ENCODE data around the gene KDM4C. TPM values are rescaled to one million over a fixed set of nuclear protein-coding genes. Genes with fewer than 3 reads are reported as not detected.

Gene KDM4C
- total RNA-seq, 1 experiment from 2014 or later: 4.8 TPM

GRCh38 chr9:7123743-7124142 lies 366.0 kb downstream of the KDM4C start:
- Histone ChIP-seq H3K27me3 (replicated peaks; ENCODE audit: insufficient read depth, low read depth, low read length, poor library complexity) (no peaks in the 10 kb centered on the region), H3K9me3 (ENCODE audit: low read depth, low read length, poor library complexity, severe bottlenecking) (no peaks in the 10 kb centered on the region), H3K36me3 (ENCODE audit: insufficient read depth, low read length, poor library complexity, severe bottlenecking) (no peaks in the 10 kb centered on the region), H3K4me3 (ENCODE audit: low read depth, low read length, poor library complexity, severe bottlenecking) (no peak overlapping the region), H3K4me1 (ENCODE audit: insufficient read depth, low read length, poor library complexity, severe bottlenecking) (no peaks in the 10 kb centered on the region), H3K27ac (ENCODE audit: low read depth, low read length, poor library complexity, severe bottlenecking) (no peak overlapping the region)
- no TSS peak for BruUV-seq (replicated peaks)
- CTCF ChIA-PET: no interaction called here
- no peak for DNase-seq (ENCODE audit: low spot score)
- POLR2A ChIA-PET (ENCODE audit: low non-redundant PET): no interaction called here
- intact Hi-C loops (cut with micrococcal nuclease; ENCODE audit: unreplicated experiment): no loop called here
- no peak for TF ChIP-seq CTCF (conservative IDR thresholded peaks at IDR 0.05; ENCODE audit: low read depth, low read length)

GRCh38 chr9:7125231-7125630 lies 367.5 kb downstream of the KDM4C start:
- Histone ChIP-seq H3K4me1 (ENCODE audit: insufficient read depth, low read length, poor library complexity, severe bottlenecking) (no peaks in the 10 kb centered on the region), H3K4me3 (ENCODE audit: low read depth, low read length, poor library complexity, severe bottlenecking) (no peak overlapping the region), H3K27ac (ENCODE audit: low read depth, low read length, poor library complexity, severe bottlenecking) (no peak overlapping the region), H3K36me3 (ENCODE audit: insufficient read depth, low read length, poor library complexity, severe bottlenecking) (no peaks in the 10 kb centered on the region), H3K9me3 (ENCODE audit: low read depth, low read length, poor library complexity, severe bottlenecking) (no peaks in the 10 kb centered on the region), H3K27me3 (replicated peaks; ENCODE audit: insufficient read depth, low read depth, low read length, poor library complexity) (no peaks in the 10 kb centered on the region)
- no peak for DNase-seq (ENCODE audit: low spot score)
- intact Hi-C loops (cut with micrococcal nuclease; ENCODE audit: unreplicated experiment): no loop called here
- no peak for TF ChIP-seq CTCF (conservative IDR thresholded peaks at IDR 0.05; ENCODE audit: low read depth, low read length)
- TF ChIP-seq EZH2 (IDR thresholded peaks at IDR 0.05; ENCODE audit: borderline replicate concordance, low read depth, low read length, poor library complexity, severe bottlenecking): no peak
- ChIA-PET CTCF (no interaction called here), POLR2A (ENCODE audit: low non-redundant PET) (no interaction called here)
- BruUV-seq (replicated peaks): no TSS peak

- no peak for DNase-seq (ENCODE audit: low spot score)
- TF ChIP-seq CTCF (conservative IDR thresholded peaks at IDR 0.05; ENCODE audit: low read depth, low read length): no peak
- TF ChIP-seq EZH2 (IDR thresholded peaks at IDR 0.05; ENCODE audit: borderline replicate concordance, low read depth, low read length, poor library complexity, severe bottlenecking): no peak
- no peaks in the 10 kb centered on the region for H3K4me1 ChIP-seq (ENCODE audit: insufficient read depth, low read length, poor library complexity, severe bottlenecking)
- no TSS peak for BruUV-seq (replicated peaks)
- no peaks in the 10 kb centered on the region for H3K9me3 ChIP-seq (ENCODE audit: low read depth, low read length, poor library complexity, severe bottlenecking)
- ChIA-PET CTCF (no interaction called here), POLR2A (ENCODE audit: low non-redundant PET) (no interaction called here)
- H3K27ac ChIP-seq (ENCODE audit: low read depth, low read length, poor library complexity, severe bottlenecking): no peak overlapping the region
- no peaks in the 10 kb centered on the region for H3K36me3 ChIP-seq (ENCODE audit: insufficient read depth, low read length, poor library complexity, severe bottlenecking)
- no peak overlapping the region for H3K4me3 ChIP-seq (ENCODE audit: low read depth, low read length, poor library complexity, severe bottlenecking)
- intact Hi-C loops (cut with micrococcal nuclease; ENCODE audit: unreplicated experiment): no loop called here
- no peaks in the 10 kb centered on the region for H3K27me3 ChIP-seq (replicated peaks; ENCODE audit: insufficient read depth, low read depth, low read length, poor library complexity)
Measured at GRCh38 chr9:7129391-7129790, 371.6 kb downstream of the KDM4C start.
